ENCODE results near the gene GZF1. TPM values are rescaled to one million over a fixed set of nuclear protein-coding genes. Genes with fewer than 3 reads are reported as not detected.

The GZF1 gene
- total and polyA plus RNA-seq, 2 donors, result 8.5 to 10.6 TPM

DNA sequence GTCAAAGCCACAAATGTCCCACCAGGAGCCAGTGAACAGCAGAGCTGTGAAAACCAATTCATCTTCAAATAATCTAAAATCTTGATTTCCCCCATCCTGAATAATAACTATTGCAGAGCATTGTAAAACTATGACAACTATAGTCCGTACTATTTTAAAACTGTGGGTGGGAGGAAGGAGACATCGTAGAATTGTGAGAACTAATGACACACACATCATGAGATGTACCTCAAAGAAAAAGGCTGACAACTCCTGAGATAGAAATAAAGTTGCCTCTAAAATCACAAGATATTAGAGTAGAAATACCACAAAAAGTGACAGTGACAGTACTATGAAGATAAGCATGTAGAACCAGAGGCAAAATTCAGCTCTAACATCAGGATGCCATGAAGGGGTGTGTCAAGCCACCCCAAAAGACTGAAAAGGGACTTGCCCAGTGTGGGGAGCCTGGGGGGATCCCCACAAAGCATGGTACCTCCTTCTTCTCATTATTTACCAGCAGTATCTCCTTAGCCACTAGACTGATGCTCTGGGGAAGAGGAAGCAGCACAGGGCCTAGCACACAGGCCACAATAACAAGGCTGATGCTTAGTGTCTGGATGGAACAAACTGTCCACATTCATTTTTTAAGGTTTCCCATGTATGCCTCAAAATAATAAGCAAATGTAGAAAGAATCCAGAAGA is 45.9 kb downstream of the GZF1 start:
- Histone ChIP-seq H3K9me3 (ENCODE audit: control insufficient read depth in 2 of 2, insufficient read depth in 1 of 2, low read length in 1 of 2) (no peaks in the 10 kb centered on the region), H3K36me3 (ENCODE audit: control insufficient read depth in 2 of 2, insufficient read depth in 2 of 2, low read length in 1 of 2) (no peaks in the 10 kb centered on the region), H3K27ac (ENCODE audit: low read depth in 1 of 2, low read length in 1 of 2) (peak overlapping the region in 1 of 2 donors; percentile 14), H3K4me3 (ENCODE audit: low read length in 2 of 2) (no peak overlapping the region), H3K4me1 (ENCODE audit: control insufficient read depth in 2 of 2, insufficient read depth in 2 of 2, low read length in 2 of 2) (no peaks in the 10 kb centered on the region), H3K27me3 (ENCODE audit: control insufficient read depth in 2 of 2, insufficient read depth in 1 of 2, low read length in 1 of 2) (no peaks in the 10 kb centered on the region)
- DNase-seq (ENCODE audit: low read depth in 6 of 9, low spot score in 9 of 9), result no peak
- 95% methylated on average over 2 of the region's 2 CpGs for WGBS

DNA sequence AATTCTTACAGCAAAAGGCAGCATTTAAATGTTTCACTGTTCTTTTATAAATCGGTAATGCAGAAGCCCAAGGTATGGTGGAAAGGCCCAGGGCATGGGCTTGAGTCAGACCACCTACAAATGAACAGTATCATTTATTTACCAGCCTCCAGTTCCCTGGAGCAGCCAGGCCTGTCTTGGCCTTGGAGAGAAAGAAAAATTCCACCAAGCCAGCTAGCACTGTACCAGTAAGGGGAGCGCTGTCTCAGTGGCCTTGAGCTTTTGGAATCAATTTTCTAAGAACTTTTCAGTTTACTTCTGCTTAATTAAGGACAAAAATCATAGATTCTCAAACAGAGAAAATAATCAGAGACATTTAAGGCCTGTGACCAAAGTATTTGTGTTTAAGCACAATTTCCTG is 47.0 kb downstream of the GZF1 start:
- 98% methylated on average over 2 of the region's 2 CpGs for WGBS
- H3K36me3 ChIP-seq (ENCODE audit: control insufficient read depth in 2 of 2, insufficient read depth in 2 of 2, low read length in 1 of 2), result no peaks in the 10 kb centered on the region
- H3K27me3 ChIP-seq (ENCODE audit: control insufficient read depth in 2 of 2, insufficient read depth in 1 of 2, low read length in 1 of 2), result no peaks in the 10 kb centered on the region
- H3K4me3 ChIP-seq (ENCODE audit: low read length in 2 of 2), result no peak overlapping the region
- DNase-seq (ENCODE audit: low read depth in 6 of 9, low spot score in 9 of 9), result no peak
- H3K9me3 ChIP-seq (ENCODE audit: control insufficient read depth in 2 of 2, insufficient read depth in 1 of 2, low read length in 1 of 2), result no peaks in the 10 kb centered on the region
- H3K27ac ChIP-seq (ENCODE audit: low read depth in 1 of 2, low read length in 1 of 2), result no peak overlapping the region
- H3K4me1 ChIP-seq (ENCODE audit: control insufficient read depth in 2 of 2, insufficient read depth in 2 of 2, low read length in 2 of 2), result no peaks in the 10 kb centered on the region

DNA sequence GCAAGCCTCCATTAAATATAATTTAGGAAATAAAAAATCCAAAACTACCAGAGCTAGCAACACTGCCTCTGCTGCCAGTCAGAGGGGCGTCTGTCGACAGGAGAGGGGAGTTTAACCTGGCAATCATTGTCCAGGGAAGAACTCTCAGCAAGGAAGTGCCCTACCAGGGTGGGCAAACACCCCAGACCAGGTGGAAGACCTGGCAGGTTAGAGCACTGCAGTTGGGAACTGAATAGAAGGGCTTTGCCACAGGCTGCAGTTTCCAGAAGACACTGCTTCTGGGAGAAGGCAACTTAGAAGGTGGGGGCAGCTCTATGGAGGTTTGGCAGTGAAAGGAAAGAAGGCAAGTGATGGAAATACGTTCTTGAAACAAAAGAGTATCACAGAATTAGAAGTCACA is 47.8 kb downstream of the GZF1 start:
- Histone ChIP-seq H3K27ac (ENCODE audit: low read depth in 1 of 2, low read length in 1 of 2) (no peak overlapping the region), H3K9me3 (ENCODE audit: control insufficient read depth in 2 of 2, insufficient read depth in 1 of 2, low read length in 1 of 2) (no peaks in the 10 kb centered on the region), H3K27me3 (ENCODE audit: control insufficient read depth in 2 of 2, insufficient read depth in 1 of 2, low read length in 1 of 2) (no peaks in the 10 kb centered on the region), H3K36me3 (ENCODE audit: control insufficient read depth in 2 of 2, insufficient read depth in 2 of 2, low read length in 1 of 2) (no peaks in the 10 kb centered on the region), H3K4me3 (ENCODE audit: low read length in 2 of 2) (no peak overlapping the region), H3K4me1 (ENCODE audit: control insufficient read depth in 2 of 2, insufficient read depth in 2 of 2, low read length in 2 of 2) (no peaks in the 10 kb centered on the region)
- WGBS, result 91% methylated on average over 3 of the region's 3 CpGs
- no peak for DNase-seq (ENCODE audit: low read depth in 6 of 9, low spot score in 9 of 9)

DNA sequence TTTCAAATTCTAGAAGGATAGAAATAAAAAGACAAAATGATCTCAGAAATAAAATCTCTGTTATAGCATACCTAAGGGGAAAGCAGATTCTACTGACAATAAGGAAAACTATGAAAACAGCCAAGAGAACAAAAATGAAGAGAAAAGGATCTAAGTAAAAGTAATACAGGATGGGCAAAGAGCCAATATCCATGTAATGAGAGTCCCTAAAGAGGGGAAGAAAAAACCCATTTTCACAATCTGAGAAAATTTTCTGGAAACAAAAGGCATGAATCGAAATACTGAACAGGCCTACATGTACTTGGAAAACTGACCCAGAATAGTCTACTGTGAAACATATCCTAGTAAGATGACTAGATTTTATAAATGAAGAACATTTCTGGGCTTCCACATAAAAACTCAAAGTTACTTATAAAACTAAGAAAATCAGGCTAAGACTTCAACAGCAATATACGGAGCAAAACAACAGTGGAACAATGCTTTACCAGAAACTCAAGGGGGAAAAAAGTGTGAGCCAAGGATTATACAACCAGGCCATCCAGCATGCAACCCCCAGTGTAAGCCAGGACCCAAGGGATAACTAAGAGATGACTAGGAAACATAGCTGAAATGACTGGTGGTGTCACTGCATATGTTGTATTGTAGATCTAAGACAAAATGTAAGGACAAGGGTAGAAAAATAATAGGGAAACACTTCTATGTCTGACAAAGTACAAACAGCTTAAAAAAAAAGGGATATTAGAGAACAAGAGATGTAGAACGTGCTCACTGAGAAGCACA is 49.1 kb downstream of the GZF1 start:
- Histone ChIP-seq H3K4me1 (ENCODE audit: control insufficient read depth in 2 of 2, insufficient read depth in 2 of 2, low read length in 2 of 2) (no peaks in the 10 kb centered on the region), H3K9me3 (ENCODE audit: control insufficient read depth in 2 of 2, insufficient read depth in 1 of 2, low read length in 1 of 2) (no peaks in the 10 kb centered on the region), H3K4me3 (ENCODE audit: low read length in 2 of 2) (no peak overlapping the region), H3K27me3 (ENCODE audit: control insufficient read depth in 2 of 2, insufficient read depth in 1 of 2, low read length in 1 of 2) (no peaks in the 10 kb centered on the region), H3K27ac (ENCODE audit: low read depth in 1 of 2, low read length in 1 of 2) (peak overlapping the region in 1 of 2 donors; percentile 26), H3K36me3 (ENCODE audit: control insufficient read depth in 2 of 2, insufficient read depth in 2 of 2, low read length in 1 of 2) (no peaks in the 10 kb centered on the region)
- DNase-seq (ENCODE audit: low read depth in 6 of 9, low spot score in 9 of 9), result no peak
- WGBS, result 96% methylated on average over 3 of the region's 3 CpGs

DNA sequence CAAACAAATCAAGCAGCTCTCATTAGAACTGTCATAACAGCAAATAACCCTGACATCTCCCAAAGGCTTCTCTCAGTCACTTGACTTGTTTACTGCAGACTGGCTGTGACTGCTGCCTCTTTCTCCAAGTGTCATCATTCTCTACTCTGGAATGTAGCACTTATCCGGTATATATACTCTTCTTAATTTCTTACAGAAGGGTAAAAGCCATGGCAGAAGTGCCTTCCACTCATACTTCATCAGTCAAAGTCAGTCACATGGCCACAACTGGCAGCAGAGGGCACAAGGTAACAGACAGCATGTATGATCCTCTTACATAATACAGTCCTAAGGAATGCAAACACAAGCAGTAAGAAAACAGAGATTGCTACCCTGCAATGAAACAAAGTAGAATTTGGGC is 50.0 kb downstream of the GZF1 start:
- Histone ChIP-seq H3K27ac (ENCODE audit: low read depth in 1 of 2, low read length in 1 of 2) (no peak overlapping the region), H3K4me1 (ENCODE audit: control insufficient read depth in 2 of 2, insufficient read depth in 2 of 2, low read length in 2 of 2) (no peaks in the 10 kb centered on the region), H3K36me3 (ENCODE audit: control insufficient read depth in 2 of 2, insufficient read depth in 2 of 2, low read length in 1 of 2) (no peaks in the 10 kb centered on the region), H3K4me3 (ENCODE audit: low read length in 2 of 2) (no peak overlapping the region), H3K9me3 (ENCODE audit: control insufficient read depth in 2 of 2, insufficient read depth in 1 of 2, low read length in 1 of 2) (no peaks in the 10 kb centered on the region), H3K27me3 (ENCODE audit: control insufficient read depth in 2 of 2, insufficient read depth in 1 of 2, low read length in 1 of 2) (no peaks in the 10 kb centered on the region)
- WGBS, result 98% methylated on average over 1 of the region's 1 CpG
- no peak for DNase-seq (ENCODE audit: low read depth in 6 of 9, low spot score in 9 of 9)

DNA sequence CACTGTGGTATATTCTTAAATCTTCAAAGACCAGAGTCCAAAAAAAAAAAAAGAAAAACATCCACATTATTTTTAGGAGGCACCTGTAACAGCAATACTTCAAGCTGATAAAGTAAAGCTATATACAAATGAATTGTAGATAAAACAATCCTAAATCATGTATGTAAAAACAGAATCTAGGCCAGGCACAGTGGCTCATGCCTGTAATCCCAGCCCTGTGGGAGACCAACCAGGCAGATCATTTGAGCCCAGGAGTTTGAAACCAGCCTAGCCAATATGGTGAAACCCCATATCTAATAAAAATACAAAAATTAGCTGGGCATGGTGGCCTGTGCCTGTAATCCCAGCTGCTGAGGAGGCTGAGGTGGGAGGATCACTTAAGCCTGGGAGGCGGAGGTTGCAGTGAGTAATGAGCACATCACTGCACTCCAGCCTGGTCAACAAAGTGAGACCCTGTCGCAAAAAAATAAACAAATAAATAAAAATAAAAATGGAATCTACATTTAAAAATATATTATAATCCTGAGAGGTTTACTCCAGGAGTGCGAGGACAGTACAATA is 52.0 kb downstream of the GZF1 start:
- Histone ChIP-seq H3K36me3 (ENCODE audit: control insufficient read depth in 2 of 2, insufficient read depth in 2 of 2, low read length in 1 of 2) (no peaks in the 10 kb centered on the region), H3K27ac (ENCODE audit: low read depth in 1 of 2, low read length in 1 of 2) (no peak overlapping the region), H3K9me3 (ENCODE audit: control insufficient read depth in 2 of 2, insufficient read depth in 1 of 2, low read length in 1 of 2) (no peaks in the 10 kb centered on the region), H3K4me1 (ENCODE audit: control insufficient read depth in 2 of 2, insufficient read depth in 2 of 2, low read length in 2 of 2) (no peaks in the 10 kb centered on the region), H3K4me3 (ENCODE audit: low read length in 2 of 2) (no peak overlapping the region), H3K27me3 (ENCODE audit: control insufficient read depth in 2 of 2, insufficient read depth in 1 of 2, low read length in 1 of 2) (no peaks in the 10 kb centered on the region)
- WGBS, result 98% methylated on average over 3 of the region's 3 CpGs
- no peak for DNase-seq (ENCODE audit: low read depth in 6 of 9, low spot score in 9 of 9)

DNA sequence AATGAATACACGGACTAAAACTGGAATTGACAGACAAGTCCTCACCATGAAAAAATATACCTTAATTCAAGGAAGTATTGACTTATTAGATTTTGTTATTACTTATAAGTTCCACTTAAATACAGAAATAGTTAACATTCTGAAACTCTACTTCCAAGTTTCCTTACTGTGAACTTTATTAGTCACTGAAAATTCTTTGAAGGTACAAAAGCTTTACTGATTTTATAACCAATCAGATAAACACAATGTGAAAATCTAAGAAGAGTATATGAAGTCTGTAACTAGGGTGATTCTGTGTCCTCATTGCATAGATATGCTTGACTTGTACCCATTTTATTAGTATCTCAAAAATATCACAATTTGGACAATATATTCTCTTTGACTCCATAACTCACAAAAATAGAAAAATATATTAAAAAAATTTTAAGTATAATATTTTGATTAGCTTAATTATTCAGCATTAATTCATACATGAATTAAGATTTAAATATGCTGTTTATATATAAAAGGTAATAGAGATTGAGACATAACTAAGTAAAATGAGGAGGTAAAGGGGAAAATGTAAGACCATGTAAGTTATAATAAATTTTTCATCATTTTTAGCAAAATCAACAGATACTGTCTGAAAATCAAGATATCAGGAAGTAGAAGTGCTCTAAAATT is 52.7 kb downstream of the GZF1 start:
- Histone ChIP-seq H3K4me3 (ENCODE audit: low read length in 2 of 2) (no peak overlapping the region), H3K27ac (ENCODE audit: low read depth in 1 of 2, low read length in 1 of 2) (no peak overlapping the region), H3K27me3 (ENCODE audit: control insufficient read depth in 2 of 2, insufficient read depth in 1 of 2, low read length in 1 of 2) (no peaks in the 10 kb centered on the region), H3K36me3 (ENCODE audit: control insufficient read depth in 2 of 2, insufficient read depth in 2 of 2, low read length in 1 of 2) (no peaks in the 10 kb centered on the region), H3K4me1 (ENCODE audit: control insufficient read depth in 2 of 2, insufficient read depth in 2 of 2, low read length in 2 of 2) (peaks cover 0 to 2% of the 10 kb centered on the region in 2 donors), H3K9me3 (ENCODE audit: control insufficient read depth in 2 of 2, insufficient read depth in 1 of 2, low read length in 1 of 2) (no peaks in the 10 kb centered on the region)
- WGBS, result 96% methylated on average over 1 of the region's 1 CpG
- no peak for DNase-seq (ENCODE audit: low read depth in 6 of 9, low spot score in 9 of 9)

DNA sequence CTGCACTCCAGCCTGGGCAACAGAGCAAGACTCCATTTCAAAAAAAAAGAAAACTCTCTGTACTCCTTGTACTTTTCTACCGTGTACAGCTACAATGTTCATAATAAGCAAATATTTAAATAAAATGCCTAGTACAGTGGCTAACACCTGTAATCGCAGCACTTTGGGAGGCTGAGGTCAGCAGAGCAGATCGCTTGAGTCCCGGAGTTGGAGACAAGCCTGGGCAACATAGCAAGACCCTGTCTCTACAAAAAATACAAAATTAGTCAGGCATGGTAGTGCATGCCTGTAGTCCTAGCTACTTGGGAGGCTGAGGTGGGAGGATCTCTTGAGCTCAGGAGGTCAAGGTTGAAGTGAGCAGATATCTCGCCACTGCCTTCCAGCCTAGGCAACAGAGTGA is 53.6 kb downstream of the GZF1 start:
- Histone ChIP-seq H3K36me3 (ENCODE audit: control insufficient read depth in 2 of 2, insufficient read depth in 2 of 2, low read length in 1 of 2) (no peaks in the 10 kb centered on the region), H3K4me3 (ENCODE audit: low read length in 2 of 2) (no peak overlapping the region), H3K27ac (ENCODE audit: low read depth in 1 of 2, low read length in 1 of 2) (no peak overlapping the region), H3K9me3 (ENCODE audit: control insufficient read depth in 2 of 2, insufficient read depth in 1 of 2, low read length in 1 of 2) (no peaks in the 10 kb centered on the region), H3K4me1 (ENCODE audit: control insufficient read depth in 2 of 2, insufficient read depth in 2 of 2, low read length in 2 of 2) (peaks cover 0 to 3% of the 10 kb centered on the region in 2 donors), H3K27me3 (ENCODE audit: control insufficient read depth in 2 of 2, insufficient read depth in 1 of 2, low read length in 1 of 2) (no peaks in the 10 kb centered on the region)
- WGBS, result 97% methylated on average over 5 of the region's 5 CpGs
- no peak for DNase-seq (ENCODE audit: low read depth in 6 of 9, low spot score in 9 of 9)
